Right atrium auricular region (tissue), 2 donors: Measurements from ENCODE around the gene ASB7. TPM values are rescaled to one million over a fixed set of nuclear protein-coding genes. Genes with fewer than 3 reads are reported as not detected.

Experiments used
- DNase-seq: peaks from one replicate; pipeline ENCODE4 v3.0.0-alpha.2; 2019; ENCODE audit warnings: low spot score
- H3K27ac ChIP-seq, 2 donors: fragments of 200-600 bp; sonication (generic); 1 replicate in 1 of 2; 2 replicates in 1 of 2; pipeline ENCODE4 v1.5.1; 2016 to 2019
- H3K27me3 ChIP-seq, 2 donors: fragments of 200-600 bp; sonication (generic); one replicate each; pipeline versions ENCODE4 v1.5.1 to v1.6.0; 2017 to 2019
- H3K36me3 ChIP-seq: fragments of 200-600 bp; sonication (generic); one replicate; pipeline ENCODE4 v1.5.1; 2016
- H3K4me1 ChIP-seq, 2 donors: fragments of 200-600 bp; sonication (generic); one replicate each; pipeline versions ENCODE4 v1.5.1 to v1.6.0; 2017 to 2019
- H3K4me3 ChIP-seq, 2 donors: fragments of 200-600 bp; sonication (generic); 1 replicate in 1 of 2; 2 replicates in 1 of 2; pipeline ENCODE4 v1.5.1; 2017 to 2019; ENCODE audit warnings: mild to moderate bottlenecking in 1 of 2, moderate library complexity in 1 of 2
- H3K9me3 ChIP-seq, 2 donors: fragments of 200-600 bp; sonication (generic); one replicate each; pipeline ENCODE4 v1.5.1; 2019
- total RNA-seq, 2 donors: library from RNA; depleted of rRNA; stranded (reverse); fragments of >200 nt; gene quantifications; one replicate each; pipeline ENCODE4 v1.1.0, GENCODE V29; 2016
- TF ChIP-seq, protein P1 (sequence below), 2 donors: fragments of 200-600 bp; sonication (generic); IDR thresholded peaks; one replicate each; pipeline ENCODE4 v1.5.1; 2019; ENCODE audit warnings: antibody characterized with exemption in 2 of 2

The ASB7 gene
- total RNA-seq, 2 donors from 2014 or later, result 5.5 to 6.2 TPM

DNA sequence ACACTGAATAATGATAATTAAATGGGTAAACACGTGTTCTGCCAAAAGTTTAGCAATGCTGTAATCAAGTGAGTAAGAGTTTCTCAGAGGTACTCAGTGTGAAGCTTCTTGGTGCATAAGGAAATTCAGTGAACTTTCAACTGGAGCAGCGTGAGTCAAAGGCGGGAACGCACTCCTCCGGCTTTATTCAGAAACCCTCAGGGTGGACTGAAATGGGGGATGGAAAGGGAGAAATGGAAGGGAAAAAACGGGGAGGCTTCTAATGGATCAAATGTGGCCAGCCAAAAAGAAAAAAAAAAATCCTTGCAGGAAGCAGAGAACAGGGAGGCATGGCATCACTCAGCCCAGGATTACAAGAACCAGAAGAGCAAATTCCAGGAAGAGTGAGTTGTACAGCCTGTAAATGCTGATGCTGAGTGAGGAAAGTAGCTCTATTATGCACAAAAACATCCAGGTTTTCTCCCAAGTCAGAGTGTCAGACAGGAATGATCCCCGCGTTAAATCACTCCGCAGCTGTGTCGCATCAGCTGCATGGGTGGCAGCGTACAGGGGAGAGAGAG lies 85.3 kb downstream of the ASB7 start:
- Histone ChIP-seq H3K36me3 (no peaks in the 10 kb centered on the region), H3K4me3 (no peak overlapping the region), H3K4me1 (peaks cover 0 to 22% of the 10 kb centered on the region in 2 donors), H3K27me3 (no peaks in the 10 kb centered on the region), H3K27ac (peak overlapping the region; percentile 53 to 71), H3K9me3 (no peaks in the 10 kb centered on the region)
- peak; percentile 74 for DNase-seq
- TF ChIP-seq, protein P1, sequence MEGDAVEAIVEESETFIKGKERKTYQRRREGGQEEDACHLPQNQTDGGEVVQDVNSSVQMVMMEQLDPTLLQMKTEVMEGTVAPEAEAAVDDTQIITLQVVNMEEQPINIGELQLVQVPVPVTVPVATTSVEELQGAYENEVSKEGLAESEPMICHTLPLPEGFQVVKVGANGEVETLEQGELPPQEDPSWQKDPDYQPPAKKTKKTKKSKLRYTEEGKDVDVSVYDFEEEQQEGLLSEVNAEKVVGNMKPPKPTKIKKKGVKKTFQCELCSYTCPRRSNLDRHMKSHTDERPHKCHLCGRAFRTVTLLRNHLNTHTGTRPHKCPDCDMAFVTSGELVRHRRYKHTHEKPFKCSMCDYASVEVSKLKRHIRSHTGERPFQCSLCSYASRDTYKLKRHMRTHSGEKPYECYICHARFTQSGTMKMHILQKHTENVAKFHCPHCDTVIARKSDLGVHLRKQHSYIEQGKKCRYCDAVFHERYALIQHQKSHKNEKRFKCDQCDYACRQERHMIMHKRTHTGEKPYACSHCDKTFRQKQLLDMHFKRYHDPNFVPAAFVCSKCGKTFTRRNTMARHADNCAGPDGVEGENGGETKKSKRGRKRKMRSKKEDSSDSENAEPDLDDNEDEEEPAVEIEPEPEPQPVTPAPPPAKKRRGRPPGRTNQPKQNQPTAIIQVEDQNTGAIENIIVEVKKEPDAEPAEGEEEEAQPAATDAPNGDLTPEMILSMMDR (IDR thresholded peaks at IDR 0.05), result no peak

DNA sequence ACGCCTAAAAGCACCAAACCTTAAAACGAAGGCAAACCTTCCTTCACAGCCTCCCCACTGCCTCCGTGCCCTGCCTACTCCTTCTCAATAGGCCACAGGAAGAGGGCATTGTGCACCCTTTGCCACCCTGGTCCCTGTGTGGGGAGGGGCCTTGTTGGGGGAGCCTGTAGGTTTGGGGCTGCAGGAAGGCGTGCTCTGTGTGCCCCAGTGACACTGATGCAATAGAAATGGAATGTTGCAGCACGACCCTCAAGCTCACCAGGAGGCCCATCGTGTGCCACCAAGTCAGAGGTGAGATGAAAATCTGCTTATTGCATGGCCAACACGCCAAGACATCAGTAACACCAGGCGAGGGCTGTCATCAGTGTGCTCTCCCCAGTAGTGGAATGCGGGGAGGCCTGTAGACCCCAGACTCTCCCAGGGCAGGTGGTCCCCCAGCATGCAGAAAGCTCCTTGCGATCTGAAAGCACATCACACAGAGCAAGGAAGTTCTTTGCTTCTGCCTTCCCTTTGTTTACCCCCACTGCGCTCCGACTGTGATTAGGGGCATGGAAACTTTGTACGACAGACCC lies 86.2 kb downstream of the ASB7 start:
- Histone ChIP-seq H3K27me3 (no peaks in the 10 kb centered on the region), H3K27ac (peak overlapping the region; percentile 53 to 71), H3K4me1 (peaks cover 0 to 22% of the 10 kb centered on the region in 2 donors), H3K9me3 (no peaks in the 10 kb centered on the region), H3K4me3 (no peak overlapping the region), H3K36me3 (no peaks in the 10 kb centered on the region)
- TF ChIP-seq, protein P1 (IDR thresholded peaks at IDR 0.05), result no peak
- no peak for DNase-seq

GRCh38 chr15:100689131-100689899 lies 86.9 kb downstream of the ASB7 start:
- TF ChIP-seq, protein P1 (IDR thresholded peaks at IDR 0.05), result no peak
- H3K27ac ChIP-seq, result no peak overlapping the region
- H3K27me3 ChIP-seq, result no peaks in the 10 kb centered on the region

GRCh38 chr15:100690032-100690794 lies 87.8 kb downstream of the ASB7 start:
- H3K4me1 ChIP-seq, result peaks cover 0 to 22% of the 10 kb centered on the region in 2 donors
- no peak overlapping the region for H3K4me3 ChIP-seq
- no peaks in the 10 kb centered on the region for H3K9me3 ChIP-seq
- TF ChIP-seq, protein P1 (IDR thresholded peaks at IDR 0.05), result no peak
- no peak for DNase-seq
- H3K27ac ChIP-seq, result peak overlapping the region in 1 of 2 donors; percentile 16
- no peaks in the 10 kb centered on the region for H3K36me3 ChIP-seq
- H3K27me3 ChIP-seq, result no peaks in the 10 kb centered on the region

More at GRCh38 chr15:100689131-100689899, 86.9 kb downstream of the ASB7 start:
- Histone ChIP-seq H3K36me3 (no peaks in the 10 kb centered on the region), H3K4me1 (peaks cover 0 to 22% of the 10 kb centered on the region in 2 donors), H3K9me3 (no peaks in the 10 kb centered on the region), H3K4me3 (no peak overlapping the region)
- no peak for DNase-seq

- TF ChIP-seq, protein P1 (IDR thresholded peaks at IDR 0.05), result no peak
- H3K4me3 ChIP-seq, result no peak overlapping the region
- H3K4me1 ChIP-seq, result peaks cover 0 to 22% of the 10 kb centered on the region in 2 donors
- no peak for DNase-seq
- no peaks in the 10 kb centered on the region for H3K27me3 ChIP-seq
- H3K9me3 ChIP-seq, result peaks cover 0 to 5% of the 10 kb centered on the region in 2 donors
- peak overlapping the region in 1 of 2 donors; percentile 16 for H3K27ac ChIP-seq
- no peaks in the 10 kb centered on the region for H3K36me3 ChIP-seq
Observed at GRCh38 chr15:100690795-100691158, 88.4 kb downstream of the ASB7 start.
